GM12872 (cell line): ENCODE data around the gene OTOG.

ENCODE experiments used
- CTCF ChIP-seq: IDR thresholded peaks from 3 replicates; pipeline ENCODE4 v1.5.1; 2011; ENCODE audit warnings: low read depth, mild to moderate bottlenecking, low read length, moderate library complexity; ENCODE audit not compliant: insufficient read depth

OTOG gene

GRCh38 chr11:17547051-17547577 lies at the start of gene OTOG:
OTOG (plus strand) TSS chr11:17547259; CDS start chr11:17547373, 114 bp downstream.
- TF ChIP-seq CTCF = no peak

- no peak for TF ChIP-seq CTCF
Observed at GRCh38 chr11:17498058-17498457, 49.0 kb upstream of the OTOG start.

GRCh38 chr11:17498475-17498874 lies 48.6 kb upstream of the OTOG start:
- peak; percentile 52; the same call in 2 of the 3 replicates for TF ChIP-seq CTCF

- TF ChIP-seq CTCF = no peak
Observed at GRCh38 chr11:17500673-17501072, 46.4 kb upstream of the OTOG start.

GRCh38 chr11:17502630-17503029 lies 44.4 kb upstream of the OTOG start:
- TF ChIP-seq CTCF = no peak

GRCh38 chr11:17504330-17505107 lies 42.5 kb upstream of the OTOG start:
- peak; percentile 88 for TF ChIP-seq CTCF

- no peak for TF ChIP-seq CTCF
Observed at GRCh38 chr11:17505146-17505545, 41.9 kb upstream of the OTOG start.
